ENCODE measurements around the gene HMGN3. TPM values are rescaled to one million over a fixed set of nuclear protein-coding genes. Genes with fewer than 3 reads are reported as not detected.

Gene HMGN3
- total and polyA plus RNA-seq, 2 of the 4 experiments (the other 2 are of a cell fraction): 6.8 to 35.5 TPM

DNA sequence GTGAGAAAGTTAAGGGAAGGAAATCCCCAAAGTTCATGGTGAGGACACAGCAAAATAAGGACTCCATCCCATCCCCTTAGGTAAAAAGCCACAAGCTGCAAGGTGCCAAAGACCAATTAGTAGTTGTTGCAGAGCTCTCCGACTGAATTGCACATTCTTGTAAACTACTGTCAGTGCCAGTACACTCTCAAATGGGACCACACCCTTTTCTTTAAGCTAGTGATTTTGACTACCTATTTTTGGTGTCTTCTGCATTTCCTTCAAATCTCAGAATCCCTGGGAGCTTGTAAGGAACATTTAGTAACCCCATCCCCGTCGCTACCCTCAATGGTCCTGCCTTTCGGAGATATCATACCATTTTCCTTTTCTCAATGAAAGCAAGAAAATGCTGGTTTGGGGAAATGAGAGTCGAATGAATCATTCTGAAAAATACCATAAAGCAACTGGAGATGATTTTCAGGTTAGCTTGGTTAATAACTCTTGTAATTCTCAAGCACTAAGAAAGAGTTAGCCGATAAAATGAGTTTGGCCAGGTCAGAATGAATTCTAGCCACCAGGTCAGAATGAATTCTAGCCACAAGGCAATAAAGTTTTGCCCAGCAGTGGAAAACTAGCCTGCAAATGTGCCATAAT is 5.2 kb upstream of the HMGN3 start:
- ATAC-seq (ENCODE audit: low read depth): no peak
- H3K36me3 ChIP-seq (ENCODE audit: control insufficient read depth, insufficient read depth, low read length): no peaks in the 10 kb centered on the region
- no peak for DNase-seq
- in situ Hi-C loops (cut with MboI; ENCODE audit: low sequenced_read_pairs): no loop called here
- H2AFZ ChIP-seq (replicated peaks; ENCODE audit: low read length, poor library complexity): no peak overlapping the region
- H3K27me3 ChIP-seq (ENCODE audit: control insufficient read depth, insufficient read depth, low read length): no peaks in the 10 kb centered on the region
- no peak overlapping the region for H3K18ac ChIP-seq (ENCODE audit: low read depth, low read length)
- H4K91ac ChIP-seq (ENCODE audit: insufficient read depth, low read depth, low read length): no peak overlapping the region
- no peak overlapping the region for H2BK5ac ChIP-seq (ENCODE audit: low read depth, low read length, poor library complexity, severe bottlenecking)
- H4K5ac ChIP-seq (ENCODE audit: low read depth, low read length): no peak overlapping the region
- CTCF ChIA-PET: no interaction called here
- no peak overlapping the region for H3K56ac ChIP-seq (ENCODE audit: extremely low read depth, insufficient read depth, low read length)
- H3K27ac ChIP-seq (ENCODE audit: insufficient read depth, low read length): no peak overlapping the region
- no peak overlapping the region for H3K4me2 ChIP-seq (ENCODE audit: low read depth, low read length)
- POLR2A ChIA-PET (ENCODE audit: unreplicated experiment): no interaction called here
- H3K9ac ChIP-seq (ENCODE audit: low read depth, low read length): no peak overlapping the region
- no peak overlapping the region for H3K23ac ChIP-seq (ENCODE audit: low read depth, low read length)
- no peak overlapping the region for H3K14ac ChIP-seq (replicated peaks; ENCODE audit: low read depth, low read length)
- H3K9me3 ChIP-seq (ENCODE audit: control insufficient read depth, insufficient read depth, low read length): no peaks in the 10 kb centered on the region
- BruUV-seq (replicated peaks): no TSS peak
- no peaks in the 10 kb centered on the region for H3K79me1 ChIP-seq (ENCODE audit: low read depth in 1 of 2, low read length in 2 of 2)
- intact Hi-C loops (cut with micrococcal nuclease): loop anchor here (10.0 kb wide), 2 partner anchors 375 to 435 kb away; partner anchors contain the start of gene IRAK1BP1
- H2AK9ac ChIP-seq (replicated peaks; ENCODE audit: low read depth, low read length, poor library complexity): no peak overlapping the region
- no peaks in the 10 kb centered on the region for H4K20me1 ChIP-seq (ENCODE audit: insufficient read depth, low read length)
- H3K9me1 ChIP-seq (ENCODE audit: insufficient read depth, low read length): no peaks in the 10 kb centered on the region
- H2BK120ac ChIP-seq (ENCODE audit: low read depth, low read length): no peak overlapping the region
- H3K4me3 ChIP-seq (ENCODE audit: insufficient read depth, low read depth, low read length): no peak overlapping the region
- H2AK5ac ChIP-seq (ENCODE audit: low read depth, low read length): no peak overlapping the region
- no peak overlapping the region for H4K8ac ChIP-seq (ENCODE audit: low read depth in 2 of 2, low read length in 2 of 2)
- H2BK20ac ChIP-seq (ENCODE audit: low read depth, low read length): no peak overlapping the region
- TF ChIP-seq NFE2L2 (IDR thresholded peaks at IDR 0.05; ENCODE audit: low read depth, low read length) (no peak), RAD21 (IDR thresholded peaks at IDR 0.05; ENCODE audit: low read length) (no peak)
- 79% methylated on average over 2 of the region's 6 CpGs; no CpG with 5 or more reads in 1 of the 2 experiments for WGBS, 2 experiments (ENCODE audit: extremely low coverage in 2 of 2, insufficient read length in 1 of 2)
- dilution Hi-C loops (cut with HindIII; ENCODE audit: low sequenced_read_pairs, unreplicated experiment): no loop called here
- H3K4me1 ChIP-seq (ENCODE audit: control insufficient read depth, insufficient read depth, low read length): no peaks in the 10 kb centered on the region
- no peak overlapping the region for H3K4ac ChIP-seq (ENCODE audit: low read depth, low read length)
- H2BK15ac ChIP-seq (ENCODE audit: low read depth, low read length): no peak overlapping the region
